Left renal cortex interstitium (tissue), 4 donors: Measurements from ENCODE around the gene OR52M1. TPM values are rescaled to one million over a fixed set of nuclear protein-coding genes. Genes with fewer than 3 reads are reported as not detected.

ENCODE experiments used
- DNase-seq, 4 donors: peaks; one replicate each; pipeline ENCODE4 v3.0.0-alpha.2; 2013; ENCODE audit warnings: low read depth in 4 of 4, low spot score in 2 of 4, missing footprints in 1 of 4
- polyA plus RNA-seq, 4 donors: library from polyadenylated mRNA; unstranded; fragments of 120-200 nt; gene quantifications; one replicate each; pipeline ENCODE4 v1.2.1, GENCODE V29; 2013; ENCODE audit not compliant: insufficient read length in 4 of 4

The OR52M1 gene
- polyA plus RNA-seq, 4 donors, result not detected

DNA sequence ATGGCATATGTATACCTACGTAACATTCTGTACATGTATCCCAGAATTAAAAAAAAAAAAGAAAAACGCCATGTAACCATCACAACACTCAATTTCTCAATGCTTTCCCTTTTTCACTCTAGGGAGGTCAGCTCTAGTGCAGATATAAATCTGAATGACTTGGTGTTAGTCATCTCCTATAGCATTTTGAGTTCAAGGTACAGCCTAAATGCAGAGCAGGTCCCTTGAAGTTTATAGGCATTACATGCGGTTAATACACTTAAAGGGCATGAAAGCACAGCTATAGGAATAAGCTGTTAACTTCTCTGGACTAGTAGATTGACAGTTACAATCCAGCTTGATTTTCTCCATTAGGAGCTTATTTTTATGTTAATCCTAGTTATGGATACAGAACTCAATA is 20.4 kb downstream of the OR52M1 start:
- DNase-seq, result no peak

DNA sequence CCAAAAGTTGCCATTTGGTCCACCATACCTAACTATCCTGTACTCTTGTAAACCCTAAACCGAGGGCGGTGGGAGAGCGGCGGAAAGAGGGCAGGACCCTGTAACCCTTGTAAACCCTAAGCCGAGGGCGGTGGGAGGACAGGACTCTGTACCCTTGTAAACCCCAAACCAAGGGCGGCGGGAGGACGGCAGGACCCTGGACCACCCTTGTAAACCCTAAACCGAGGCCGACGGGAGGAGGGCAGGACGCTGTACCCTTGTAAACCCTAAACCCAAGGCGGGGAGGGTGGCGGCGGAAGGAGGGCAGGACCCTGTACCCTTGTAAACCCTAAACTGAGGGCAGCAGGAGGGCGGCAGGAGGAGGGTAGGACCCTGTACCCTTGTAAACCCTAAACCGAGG is 24.1 kb downstream of the OR52M1 start:
- DNase-seq, result no peak

GRCh38 chr11:4576880-4577279 is 31.9 kb downstream of the OR52M1 start:
- no peak for DNase-seq

DNA sequence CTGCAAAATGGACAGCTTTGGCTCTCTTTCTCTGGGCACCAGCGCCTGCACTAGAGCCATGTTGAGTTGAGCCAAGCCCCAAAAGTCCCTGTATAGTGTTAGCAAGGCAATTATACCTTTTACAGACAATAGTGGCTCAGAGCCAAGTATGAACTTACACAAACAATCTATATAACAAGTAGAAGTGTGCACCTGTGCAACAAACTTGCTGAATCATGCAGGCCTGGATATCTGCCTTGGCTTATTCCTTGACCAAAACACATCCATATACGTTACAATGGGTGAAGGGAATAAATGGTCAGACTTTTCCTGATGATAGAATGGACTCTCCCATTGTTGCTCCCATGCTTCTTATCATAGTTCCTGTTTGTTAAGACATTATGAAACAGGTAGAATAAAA is 32.8 kb downstream of the OR52M1 start:
- no peak for DNase-seq

DNA sequence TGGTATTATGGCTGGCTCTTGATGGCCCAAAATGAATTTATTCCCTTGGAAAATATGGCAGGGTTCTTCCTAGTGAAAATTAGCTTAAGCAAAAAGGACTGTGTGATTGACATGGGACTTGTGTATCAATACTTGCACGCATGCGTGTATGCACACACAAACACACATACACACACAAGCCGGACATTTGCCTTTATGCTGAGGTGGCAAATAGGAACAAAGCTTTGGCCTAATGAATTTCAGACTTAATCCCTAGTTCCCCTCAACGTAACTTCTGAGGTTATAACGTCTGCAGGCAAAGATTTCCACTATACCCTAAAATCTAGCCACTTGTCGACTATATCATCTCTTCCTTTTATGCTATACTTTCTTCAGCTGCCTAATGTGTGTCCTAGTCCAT is 33.6 kb downstream of the OR52M1 start:
- DNase-seq, result no peak

DNA sequence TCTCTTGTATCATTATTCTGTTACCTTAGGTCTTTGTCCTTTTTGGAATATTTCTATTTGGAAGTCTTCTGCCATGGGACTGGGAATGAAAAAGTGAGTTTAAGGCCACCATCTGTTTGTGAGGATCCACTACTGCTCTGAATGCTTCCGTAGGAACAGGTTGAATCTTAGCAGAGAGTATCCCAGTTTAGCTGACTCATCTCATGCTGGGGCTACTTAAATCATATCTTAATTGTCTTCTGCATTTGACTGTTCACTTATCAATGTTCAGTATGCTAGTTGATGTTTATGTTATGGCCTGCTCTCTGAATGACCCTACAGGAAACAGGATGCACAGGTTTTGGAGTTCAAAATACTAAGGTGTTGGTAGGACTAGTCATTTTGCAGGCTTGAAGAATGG is 35.1 kb downstream of the OR52M1 start:
- no peak for DNase-seq

DNA sequence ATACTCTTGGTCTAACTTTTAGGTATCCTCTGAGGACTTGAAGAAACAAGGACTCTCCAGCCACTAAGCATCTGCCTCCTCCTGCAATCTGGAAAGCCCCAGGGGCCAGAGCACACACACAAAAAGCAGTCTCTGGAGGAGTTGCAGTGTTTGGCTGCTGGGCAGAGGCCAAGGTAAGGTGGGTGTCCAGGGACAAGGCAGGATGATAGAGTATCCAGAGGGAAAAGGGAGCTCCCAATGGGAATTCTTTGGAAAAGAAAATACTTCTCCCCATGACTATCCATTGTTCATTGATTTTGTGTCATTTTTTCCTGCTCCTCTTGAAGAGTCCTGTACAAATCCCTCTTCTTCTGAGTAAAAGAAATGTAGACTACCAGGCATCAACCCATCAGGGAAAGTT is 36.5 kb downstream of the OR52M1 start, which contains the start of gene OR52I2:
OR52I2 (plus strand) TSS at position 301 of the 400 bp plus-strand sequence.
- no peak for DNase-seq

GRCh38 chr11:4589017-4589416 is 44.0 kb downstream of the OR52M1 start:
- no peak for DNase-seq

- DNase-seq, result no peak
Observed at GRCh38 chr11:4593739-4594138, 48.7 kb downstream of the OR52M1 start, which contains the start of gene OR52I1. TSS of gene OR52I1 (plus strand) at chr11:4594039. CDS start at chr11:4594039, 0 bp downstream.

Other genes with a start within 250 kb of the OR52M1 start
- not detected for gene OR52B4, start 176.8 kb upstream of the OR52M1 start, polyA plus RNA-seq
- 10 to 100 TPM; 18.5 to 26.3 (median 22.7) TPM for gene TRIM21, start 151.5 kb upstream of the OR52M1 start, polyA plus RNA-seq
- gene OR52K2, start 95.9 kb upstream of the OR52M1 start, polyA plus RNA-seq, result not detected
- under 1 TPM; 0.06 to 0.32 (median 0.19) TPM for gene OR52K1, start 62.5 kb upstream of the OR52M1 start, polyA plus RNA-seq
- not detected for gene OR52I2, start 36.6 kb downstream of the OR52M1 start, polyA plus RNA-seq
- under 1 TPM in 2 of 4 donors, not detected in 2; 0.03 to 0.09 TPM for gene OR52I1, start 48.8 kb downstream of the OR52M1 start, polyA plus RNA-seq
- gene TRIM68, start 63.0 kb downstream of the OR52M1 start, polyA plus RNA-seq, result 10 to 100 TPM; 19.7 to 25.3 (median 22.9) TPM
- gene OR51D1, start 92.3 kb downstream of the OR52M1 start, polyA plus RNA-seq, result not detected
- gene OR51E1, start 98.8 kb downstream of the OR52M1 start, polyA plus RNA-seq, result 1 to 10 TPM; 1.5 to 1.9 (median 1.7) TPM
- gene OR51E2, start 152.7 kb downstream of the OR52M1 start, polyA plus RNA-seq, result under 1 TPM; 0.65 to 0.82 (median 0.70) TPM
- gene MMP26, start 159.6 kb downstream of the OR52M1 start, polyA plus RNA-seq, result under 1 TPM in 3 of 4 donors, not detected in 1; 0.25 to 0.65 (median 0.43) TPM
- gene OR51F1, start 224.7 kb downstream of the OR52M1 start, polyA plus RNA-seq, result not detected